ENCODE measurements around the gene PITPNC1. TPM values are rescaled to one million over a fixed set of nuclear protein-coding genes. Genes with fewer than 3 reads are reported as not detected.

The PITPNC1 gene
- total RNA-seq, 1 experiment from 2014 or later, result 35.5 TPM

GRCh38 chr17:67679225-67679624, 302.1 kb downstream of the PITPNC1 start:
- ChIA-PET CTCF (no interaction called here), POLR2A (ENCODE audit: low non-redundant PET) (no interaction called here)
- BruUV-seq (replicated peaks), result no TSS peak
- TF ChIP-seq EZH2 (IDR thresholded peaks at IDR 0.05; ENCODE audit: borderline replicate concordance, low read depth, low read length, poor library complexity, severe bottlenecking) (no peak), CTCF (conservative IDR thresholded peaks at IDR 0.05; ENCODE audit: low read depth, low read length) (no peak)
- H3K9me3 ChIP-seq (ENCODE audit: low read depth, low read length, poor library complexity, severe bottlenecking), result no peaks in the 10 kb centered on the region
- H3K4me3 ChIP-seq (ENCODE audit: low read depth, low read length, poor library complexity, severe bottlenecking), result no peak overlapping the region
- H3K4me1 ChIP-seq (ENCODE audit: insufficient read depth, low read length, poor library complexity, severe bottlenecking), result peaks cover 14% of the 10 kb centered on the region
- no peaks in the 10 kb centered on the region for H3K36me3 ChIP-seq (ENCODE audit: insufficient read depth, low read length, poor library complexity, severe bottlenecking)
- no peaks in the 10 kb centered on the region for H3K27me3 ChIP-seq (replicated peaks; ENCODE audit: insufficient read depth, low read depth, low read length, poor library complexity)
- no peak overlapping the region for H3K27ac ChIP-seq (ENCODE audit: low read depth, low read length, poor library complexity, severe bottlenecking)
- intact Hi-C loops (cut with micrococcal nuclease; ENCODE audit: unreplicated experiment), result no loop called here
- DNase-seq (ENCODE audit: low spot score), result no peak

- no peak for TF ChIP-seq EZH2 (IDR thresholded peaks at IDR 0.05; ENCODE audit: borderline replicate concordance, low read depth, low read length, poor library complexity, severe bottlenecking)
- no peak for TF ChIP-seq CTCF (conservative IDR thresholded peaks at IDR 0.05; ENCODE audit: low read depth, low read length)
- DNase-seq (ENCODE audit: low spot score), result no peak
- Histone ChIP-seq H3K27me3 (replicated peaks; ENCODE audit: insufficient read depth, low read depth, low read length, poor library complexity) (no peaks in the 10 kb centered on the region), H3K4me3 (ENCODE audit: low read depth, low read length, poor library complexity, severe bottlenecking) (no peak overlapping the region), H3K9me3 (ENCODE audit: low read depth, low read length, poor library complexity, severe bottlenecking) (no peaks in the 10 kb centered on the region), H3K4me1 (ENCODE audit: insufficient read depth, low read length, poor library complexity, severe bottlenecking) (peaks cover 15% of the 10 kb centered on the region), H3K36me3 (ENCODE audit: insufficient read depth, low read length, poor library complexity, severe bottlenecking) (no peaks in the 10 kb centered on the region), H3K27ac (ENCODE audit: low read depth, low read length, poor library complexity, severe bottlenecking) (no peak overlapping the region)
- CTCF ChIA-PET, result no interaction called here
- intact Hi-C loops (cut with micrococcal nuclease; ENCODE audit: unreplicated experiment), result loop anchor here (10.0 kb wide), 1 partner anchor 205 kb away; no protein-coding TSS in a partner anchor
- POLR2A ChIA-PET (ENCODE audit: low non-redundant PET), result no interaction called here
- BruUV-seq (replicated peaks), result no TSS peak
Observed at GRCh38 chr17:67679721-67680120, 302.6 kb downstream of the PITPNC1 start.

- POLR2A ChIA-PET (ENCODE audit: low non-redundant PET), result no interaction called here
- H3K4me3 ChIP-seq (ENCODE audit: low read depth, low read length, poor library complexity, severe bottlenecking), result no peak overlapping the region
- H3K4me1 ChIP-seq (ENCODE audit: insufficient read depth, low read length, poor library complexity, severe bottlenecking), result peaks cover 24% of the 10 kb centered on the region
- TF ChIP-seq CTCF (conservative IDR thresholded peaks at IDR 0.05; ENCODE audit: low read depth, low read length), result no peak
- no peak for TF ChIP-seq EZH2 (IDR thresholded peaks at IDR 0.05; ENCODE audit: borderline replicate concordance, low read depth, low read length, poor library complexity, severe bottlenecking)
- no peaks in the 10 kb centered on the region for H3K9me3 ChIP-seq (ENCODE audit: low read depth, low read length, poor library complexity, severe bottlenecking)
- CTCF ChIA-PET, result no interaction called here
- no peak overlapping the region for H3K27ac ChIP-seq (ENCODE audit: low read depth, low read length, poor library complexity, severe bottlenecking)
- no TSS peak for BruUV-seq (replicated peaks)
- H3K36me3 ChIP-seq (ENCODE audit: insufficient read depth, low read length, poor library complexity, severe bottlenecking), result no peaks in the 10 kb centered on the region
- DNase-seq (ENCODE audit: low spot score), result peak; percentile 24
- H3K27me3 ChIP-seq (replicated peaks; ENCODE audit: insufficient read depth, low read depth, low read length, poor library complexity), result no peaks in the 10 kb centered on the region
- intact Hi-C loops (cut with micrococcal nuclease; ENCODE audit: unreplicated experiment), result loop anchor here (10.0 kb wide), 1 partner anchor 206 kb away; no protein-coding TSS in a partner anchor
Observed at GRCh38 chr17:67680445-67681224, 303.6 kb downstream of the PITPNC1 start.

All from A673 (cell line).